Activated T-helper 2 cell treated with anti-CD3 and anti-CD28 coated beads, Interferon-gamma antibody, Interleukin-2, Interleukin-4, amounts not matched to agents 10 μg/mL and 5 μg/mL and 100 μg/mL, durations not matched to agents 14 hours and 24 hours and 36 hours (primary cell): Measurements from ENCODE around the gene DDX23. TPM values are rescaled to one million over a fixed set of nuclear protein-coding genes. Genes with fewer than 3 reads are reported as not detected.
A peak's percentile ranks its signal among the peaks of the same experiment; 100 is the strongest.

Source experiments
- DNase-seq: peaks from one replicate; pipeline ENCODE4 v3.0.0; 2021; ENCODE audit warnings: low spot score
- H3K27ac Mint-ChIP-seq: one replicate; pipeline ENCODE4 v1.8.0; 2021; ENCODE audit warnings: mixed read lengths
- H3K27me3 Mint-ChIP-seq: one replicate; pipeline ENCODE4 v1.8.0; 2021; ENCODE audit warnings: low read depth, mixed read lengths
- H3K36me3 Mint-ChIP-seq: one replicate; pipeline ENCODE4 v1.8.0; 2021; ENCODE audit warnings: low read depth, mixed read lengths
- H3K4me1 Mint-ChIP-seq: one replicate; pipeline ENCODE4 v1.8.0; 2021; ENCODE audit warnings: low read depth, mixed read lengths
- H3K4me3 Mint-ChIP-seq: one replicate; pipeline ENCODE4 v1.8.0; 2021; ENCODE audit warnings: low read depth, mild to moderate bottlenecking, moderate library complexity, mixed read lengths
- H3K9me3 Mint-ChIP-seq: one replicate; pipeline ENCODE4 v1.8.0; 2021; ENCODE audit warnings: mixed read lengths
- intact Hi-C: fragments of 100-400 bp; cut with micrococcal nuclease; formaldehyde crosslinking; loops from one replicate; pipeline ENCODE4 v1.15.1; 2023
- total RNA-seq: library from RNA; stranded (reverse); gene quantifications from 2 replicates; pipeline ENCODE4 v1.2.3, GENCODE V29; 2022

DDX23 gene
- total RNA-seq, 1 donor from 2014 or later, result 124 TPM

DNA sequence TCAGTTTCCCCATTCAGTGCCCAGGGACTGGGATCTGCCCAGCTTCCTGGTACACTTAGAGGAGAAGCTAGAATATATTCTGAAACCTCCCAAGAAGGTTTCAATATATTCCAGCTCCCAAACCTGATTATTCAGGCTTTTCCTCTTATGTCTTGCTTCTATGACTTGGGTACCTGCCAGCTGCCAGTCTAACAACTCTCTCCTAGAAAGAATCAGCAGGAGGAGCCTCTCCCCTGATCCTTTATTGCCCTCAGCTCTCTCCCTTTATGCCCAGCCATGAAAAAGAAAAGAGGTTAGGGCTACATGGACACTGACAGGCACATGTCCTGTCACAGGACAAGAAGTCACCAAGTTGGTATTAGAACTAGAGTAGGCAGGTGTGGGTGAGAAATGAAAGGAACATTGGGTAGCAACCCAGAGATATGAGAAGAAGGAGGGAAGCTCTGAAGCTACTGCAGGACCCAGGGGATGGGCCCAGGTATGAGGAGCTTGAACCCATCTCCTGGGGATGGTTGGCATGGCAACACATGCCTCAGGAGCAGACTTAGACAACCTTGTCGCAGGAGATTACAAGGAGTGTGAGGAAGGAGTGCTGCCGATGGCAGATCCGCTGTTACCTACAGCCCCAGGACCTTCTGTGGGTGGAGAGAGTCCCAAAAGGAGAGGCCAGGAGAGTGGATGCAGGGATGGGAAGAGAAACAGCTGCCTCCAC is 35.7 kb downstream of the DDX23 start:
- Mint-ChIP-seq H3K27ac (no peak overlapping the region), H3K27me3 (peaks cover 28% of the 10 kb centered on the region), H3K36me3 (no peaks in the 10 kb centered on the region), H3K4me3 (peak overlapping the region; percentile 85), H3K9me3 (no peaks in the 10 kb centered on the region), H3K4me1 (peaks cover 25% of the 10 kb centered on the region)
- DNase-seq, result no peak
- intact Hi-C loops, result no loop called here

DNA sequence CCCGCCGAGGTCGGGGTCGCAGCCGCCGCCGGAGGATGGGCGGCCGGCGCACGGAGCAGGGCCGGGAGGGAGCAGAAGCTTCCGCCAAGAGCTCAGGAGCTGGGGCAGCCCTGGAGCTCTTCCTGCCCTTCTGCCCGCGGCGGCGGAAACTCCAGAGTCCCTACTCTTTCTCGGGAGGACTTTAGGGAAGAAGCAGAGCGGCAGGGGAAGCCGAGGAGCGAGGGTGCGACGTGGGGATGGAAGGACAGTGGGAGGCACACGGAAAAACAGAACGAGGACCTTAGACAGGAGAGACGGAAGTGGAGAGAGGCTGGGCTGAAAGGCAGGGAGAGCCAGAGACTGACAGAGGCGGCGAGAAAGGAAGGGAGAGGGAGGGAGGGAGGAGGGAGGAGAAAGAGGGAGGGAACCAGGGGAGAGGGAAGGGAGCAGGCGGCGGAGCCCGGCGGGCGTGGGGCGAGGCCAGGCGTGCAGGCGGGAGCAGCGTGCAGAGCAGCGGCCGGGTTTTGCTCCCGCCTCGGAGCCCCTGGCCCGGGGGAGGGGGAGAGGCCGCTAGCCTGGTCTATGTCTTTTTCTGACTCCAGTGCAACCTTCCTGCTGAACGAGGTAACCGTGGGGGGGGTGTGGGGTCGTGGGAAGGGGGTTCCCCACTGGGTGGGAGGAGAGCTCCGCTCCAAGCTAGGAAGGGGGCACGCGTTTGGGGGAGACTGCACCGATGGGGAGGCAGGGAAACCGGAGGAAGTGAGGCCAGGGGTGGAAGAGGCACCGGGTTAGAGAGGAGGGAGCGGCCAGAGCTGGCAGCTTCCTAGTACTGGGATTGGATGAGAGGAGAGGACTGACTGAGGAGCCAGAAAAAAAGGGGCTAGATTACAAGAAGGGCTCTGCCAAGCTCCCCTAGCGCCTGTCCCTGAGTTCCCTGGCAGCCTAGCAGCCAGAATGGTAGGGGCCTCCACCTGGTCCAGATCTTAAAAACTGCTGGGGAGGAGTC is 36.5 kb downstream of the DDX23 start:
- peaks cover 25% of the 10 kb centered on the region for H3K4me1 Mint-ChIP-seq
- no peaks in the 10 kb centered on the region for H3K9me3 Mint-ChIP-seq
- H3K27ac Mint-ChIP-seq, result peak overlapping the region; percentile 48
- peak; percentile 20 for DNase-seq
- H3K27me3 Mint-ChIP-seq, result peaks cover 25% of the 10 kb centered on the region
- H3K36me3 Mint-ChIP-seq, result no peaks in the 10 kb centered on the region
- H3K4me3 Mint-ChIP-seq, result peak overlapping the region; percentile 85
- intact Hi-C loops, result no loop called here

DNA sequence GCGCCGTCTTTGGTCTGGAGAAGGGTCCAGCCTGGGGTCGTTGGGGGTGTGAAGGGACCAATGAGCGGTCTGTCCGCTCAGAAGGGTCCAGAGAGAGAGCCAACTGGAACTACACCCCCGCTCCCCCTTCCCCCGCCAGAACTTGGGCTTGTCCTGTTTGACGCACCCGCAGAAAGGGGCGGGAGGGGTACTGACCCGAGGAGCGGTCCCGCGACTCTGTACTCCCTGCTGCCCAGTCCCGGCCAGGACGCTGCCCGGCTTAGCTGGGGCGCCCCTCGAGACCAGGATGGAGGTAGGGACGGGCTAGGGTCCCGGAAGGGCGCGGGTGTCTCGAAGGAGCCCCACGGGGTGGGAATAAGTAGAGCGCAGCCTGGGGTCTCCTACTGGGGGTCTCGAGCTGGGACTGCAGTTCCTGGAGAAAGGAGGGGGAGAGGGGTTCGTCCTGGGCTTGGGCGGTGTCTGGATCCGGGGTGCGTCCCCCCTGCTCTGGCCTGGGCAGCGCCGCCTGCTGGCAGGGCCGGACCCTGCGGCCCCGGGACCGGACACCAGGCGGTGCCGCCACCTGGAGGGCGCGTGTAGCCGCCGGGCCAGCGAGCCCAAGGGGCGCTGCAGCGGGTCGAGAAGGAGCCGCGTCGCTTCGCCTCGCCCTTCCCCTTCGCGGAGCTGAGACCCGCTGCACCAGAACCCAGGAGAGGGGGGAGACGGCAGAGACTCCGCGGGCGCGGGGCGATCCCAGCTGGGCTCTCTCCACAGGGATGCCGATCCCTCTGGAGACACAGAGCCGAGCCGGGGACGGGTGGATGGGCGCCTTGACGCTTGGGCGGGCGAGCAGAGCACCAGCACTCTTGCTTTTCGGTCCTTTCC is 37.5 kb downstream of the DDX23 start:
- peaks cover 23% of the 10 kb centered on the region for H3K27me3 Mint-ChIP-seq
- H3K9me3 Mint-ChIP-seq, result no peaks in the 10 kb centered on the region
- peak overlapping the region; percentile 61 for H3K27ac Mint-ChIP-seq
- H3K36me3 Mint-ChIP-seq, result no peaks in the 10 kb centered on the region
- intact Hi-C loops, result no loop called here
- peak overlapping the region; percentile 85 for H3K4me3 Mint-ChIP-seq
- H3K4me1 Mint-ChIP-seq, result peaks cover 25% of the 10 kb centered on the region
- DNase-seq, result peak; percentile 75

DNA sequence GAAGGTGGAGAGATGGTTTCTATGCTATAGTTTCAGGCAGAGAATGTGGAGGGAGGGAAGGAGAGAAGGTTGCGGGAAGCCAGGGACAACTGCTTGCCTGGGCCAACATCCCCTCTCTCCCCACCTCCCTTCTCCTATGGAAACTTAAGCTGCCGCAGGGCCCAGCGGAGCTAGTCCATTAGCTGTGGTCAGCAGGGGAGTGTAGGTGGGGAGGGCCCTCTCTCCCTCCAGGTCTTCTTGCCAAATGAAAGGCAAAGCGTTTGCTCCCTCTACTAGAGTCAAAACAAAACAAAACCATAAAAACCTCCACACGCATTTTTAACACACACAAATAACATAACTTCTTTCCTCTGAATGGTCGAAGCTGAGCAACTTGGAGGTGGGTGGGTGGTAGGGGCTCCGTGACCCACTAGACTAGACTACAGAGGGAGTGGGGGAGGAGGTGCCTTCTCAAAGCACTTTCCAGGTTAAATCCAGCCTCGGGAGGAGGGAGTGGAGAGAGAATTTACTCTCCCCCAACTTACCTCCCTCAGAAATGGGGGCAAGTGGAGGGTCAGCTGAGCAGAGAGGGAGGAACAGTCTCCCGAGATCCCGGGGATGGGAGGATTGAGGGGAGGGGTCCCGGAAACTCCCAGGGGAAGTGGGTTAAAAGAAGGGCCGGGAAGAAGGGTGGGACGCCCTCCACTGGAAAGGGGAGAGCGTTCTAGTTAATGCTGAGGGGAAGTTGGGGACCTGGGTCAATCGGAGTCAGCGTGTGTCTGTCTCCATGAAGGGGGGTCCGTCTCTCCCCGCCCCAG is 38.3 kb downstream of the DDX23 start:
- Mint-ChIP-seq H3K27ac (peak overlapping the region; percentile 45), H3K36me3 (no peaks in the 10 kb centered on the region), H3K27me3 (peaks cover 16% of the 10 kb centered on the region), H3K4me1 (peaks cover 20% of the 10 kb centered on the region), H3K4me3 (peak overlapping the region; percentile 85), H3K9me3 (no peaks in the 10 kb centered on the region)
- no peak for DNase-seq
- intact Hi-C loops, result no loop called here

DNA sequence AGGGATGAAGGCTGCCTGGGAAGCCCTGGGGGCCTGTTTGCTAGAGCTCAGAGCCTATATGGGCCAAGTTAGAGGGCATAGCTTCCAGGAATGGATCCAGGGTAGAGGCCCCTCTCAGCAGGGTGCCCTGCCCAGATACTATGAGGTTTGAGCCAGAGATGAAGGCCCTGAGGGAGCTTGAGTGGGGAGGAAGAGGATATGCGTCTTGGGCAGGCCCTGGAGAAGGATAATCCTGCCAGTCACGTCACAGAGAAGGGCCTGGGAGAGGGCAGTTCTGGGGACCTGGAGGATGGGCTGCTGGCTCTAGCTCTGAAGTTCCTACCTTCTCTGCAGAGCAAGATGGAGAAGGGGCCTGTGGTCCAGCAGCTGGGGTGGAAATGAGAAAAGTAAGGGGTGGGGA is 39.6 kb downstream of the DDX23 start:
- Mint-ChIP-seq H3K36me3 (no peaks in the 10 kb centered on the region), H3K4me3 (peak overlapping the region; percentile 20), H3K9me3 (no peaks in the 10 kb centered on the region), H3K27me3 (peaks cover 10% of the 10 kb centered on the region), H3K27ac (no peak overlapping the region), H3K4me1 (peaks cover 18% of the 10 kb centered on the region)
- no peak for DNase-seq
- intact Hi-C loops, result no loop called here

DNA sequence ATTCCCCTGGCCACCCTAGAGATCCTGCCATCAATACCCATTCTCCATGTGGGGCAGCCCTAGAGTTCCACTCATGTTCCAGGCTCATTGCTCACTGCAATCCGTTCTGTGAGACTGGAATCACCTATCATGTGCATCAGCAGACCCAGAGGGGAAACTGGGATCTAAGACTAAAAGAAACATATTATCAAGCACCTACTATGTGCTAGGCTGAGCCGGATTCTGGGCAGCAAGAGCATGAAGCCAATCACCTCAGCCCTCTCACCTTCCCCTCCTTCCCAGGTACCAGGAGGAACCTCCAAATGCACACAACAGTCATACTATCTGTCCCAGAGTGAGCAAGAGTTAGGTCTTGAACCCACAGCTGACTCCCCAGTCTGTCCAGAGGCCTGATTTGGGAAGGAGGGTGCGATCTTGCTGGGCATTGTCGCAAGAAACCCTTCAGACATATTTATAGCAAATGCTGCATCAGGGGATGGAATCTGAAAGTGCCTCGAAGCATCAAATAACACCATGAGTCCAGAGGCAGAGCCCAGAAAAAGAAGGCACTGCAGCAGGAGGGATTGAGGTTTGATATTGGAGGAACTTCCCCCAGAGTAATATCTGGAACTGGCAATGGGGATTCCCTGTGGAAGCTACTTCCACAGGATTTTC is 40.4 kb downstream of the DDX23 start:
- Mint-ChIP-seq H3K4me1 (peaks cover 15% of the 10 kb centered on the region), H3K27ac (no peak overlapping the region), H3K36me3 (no peaks in the 10 kb centered on the region), H3K9me3 (no peaks in the 10 kb centered on the region), H3K4me3 (no peak overlapping the region), H3K27me3 (peaks cover 4% of the 10 kb centered on the region)
- intact Hi-C loops, result no loop called here
- DNase-seq, result no peak

DNA sequence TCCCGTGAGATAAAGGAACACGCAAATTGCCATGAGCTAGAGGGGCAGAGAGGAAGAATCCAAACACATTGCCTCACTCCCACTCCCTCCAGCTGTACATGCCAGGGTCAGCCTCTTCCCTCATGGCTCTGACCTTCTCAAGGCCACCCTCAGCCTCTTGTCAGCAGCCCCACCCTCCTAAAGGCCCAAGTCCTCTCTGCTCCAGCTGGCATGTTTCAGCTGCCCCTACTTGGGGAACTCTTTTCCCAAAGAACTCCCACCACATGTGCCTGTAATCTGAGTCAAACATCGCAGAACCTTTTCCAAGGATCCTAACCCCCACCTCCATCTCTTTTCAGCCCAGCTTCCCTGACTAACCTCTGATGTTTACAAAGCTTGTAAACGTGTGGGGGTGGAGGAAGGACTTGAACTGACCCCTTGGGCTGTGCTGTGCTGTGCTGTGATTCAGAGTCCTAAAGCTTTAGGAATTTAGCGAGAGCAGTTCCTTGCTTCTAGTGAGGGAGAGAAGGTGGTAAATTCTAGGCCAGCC is 41.0 kb downstream of the DDX23 start:
- Mint-ChIP-seq H3K4me3 (no peak overlapping the region), H3K27ac (no peak overlapping the region), H3K27me3 (no peaks in the 10 kb centered on the region), H3K9me3 (no peaks in the 10 kb centered on the region), H3K4me1 (peaks cover 10% of the 10 kb centered on the region), H3K36me3 (no peaks in the 10 kb centered on the region)
- DNase-seq, result no peak
- intact Hi-C loops, result no loop called here

DNA sequence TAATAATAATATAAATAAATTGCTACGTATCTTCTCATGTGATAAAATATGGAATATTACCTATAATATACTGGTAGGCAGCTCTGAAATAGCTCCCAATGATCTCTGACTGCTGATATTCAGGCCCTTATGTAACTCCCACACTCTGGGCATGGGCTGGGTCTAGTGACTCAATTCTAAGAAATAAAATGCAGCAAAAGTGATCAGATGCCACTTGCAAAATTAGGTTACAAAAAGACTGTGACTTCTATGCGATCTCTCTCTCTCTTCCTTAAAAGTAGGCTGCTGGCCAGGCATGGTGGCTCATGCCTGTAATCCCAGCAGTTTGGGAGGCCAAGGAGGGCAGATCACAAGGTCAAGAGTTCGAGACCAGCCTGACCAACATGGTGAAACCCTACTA is 44.0 kb downstream of the DDX23 start:
- Mint-ChIP-seq H3K9me3 (no peaks in the 10 kb centered on the region), H3K27me3 (no peaks in the 10 kb centered on the region), H3K4me1 (peaks cover 9% of the 10 kb centered on the region), H3K36me3 (no peaks in the 10 kb centered on the region), H3K27ac (no peak overlapping the region), H3K4me3 (no peak overlapping the region)
- intact Hi-C loops, result no loop called here
- DNase-seq, result no peak

DNA sequence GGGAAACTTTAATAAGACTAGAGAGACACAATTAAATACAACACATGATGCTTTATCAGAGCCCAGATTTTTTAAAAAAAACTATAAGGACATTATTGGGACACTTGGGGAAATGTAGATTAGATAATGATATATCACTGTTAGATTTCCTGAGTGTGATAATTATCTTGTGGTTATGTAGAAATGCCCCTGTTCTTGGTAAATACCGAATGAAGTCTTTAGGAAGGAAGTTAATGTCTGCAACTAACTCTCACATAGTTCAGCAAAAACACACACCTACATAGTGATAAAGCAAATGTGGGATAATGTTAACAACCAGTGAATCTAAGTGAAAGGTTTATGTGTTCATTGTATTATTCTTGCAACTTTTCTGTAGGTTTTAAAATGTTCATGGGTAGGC is 48.3 kb downstream of the DDX23 start:
- no peak for DNase-seq
- H3K4me1 Mint-ChIP-seq, result peaks cover 9% of the 10 kb centered on the region
- H3K27me3 Mint-ChIP-seq, result no peaks in the 10 kb centered on the region
- H3K27ac Mint-ChIP-seq, result no peak overlapping the region
- H3K36me3 Mint-ChIP-seq, result no peaks in the 10 kb centered on the region
- no peak overlapping the region for H3K4me3 Mint-ChIP-seq
- intact Hi-C loops, result no loop called here
- no peaks in the 10 kb centered on the region for H3K9me3 Mint-ChIP-seq

DNA sequence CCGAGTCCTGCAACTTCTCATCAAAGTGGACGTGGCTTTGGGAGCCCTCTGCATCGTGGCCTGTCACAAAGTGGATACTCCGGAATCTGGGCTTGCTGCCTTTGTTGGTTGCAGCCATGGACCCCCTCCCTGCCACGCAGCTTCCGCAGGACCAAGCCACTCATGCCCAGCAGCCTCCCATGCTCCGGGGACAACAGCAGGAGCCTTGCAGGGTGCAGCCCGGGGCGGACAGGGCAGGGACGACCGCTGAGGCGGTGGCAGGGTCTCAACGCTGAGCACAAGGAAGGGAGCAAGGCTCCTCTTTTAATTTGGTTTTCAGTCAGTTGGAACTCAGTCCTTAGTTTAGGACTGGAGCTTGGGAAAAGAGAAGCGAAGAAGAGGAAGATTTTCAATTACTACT is 51.0 kb downstream of the DDX23 start:
- peaks cover 12% of the 10 kb centered on the region for H3K4me1 Mint-ChIP-seq
- no peak overlapping the region for H3K4me3 Mint-ChIP-seq
- no peaks in the 10 kb centered on the region for H3K9me3 Mint-ChIP-seq
- intact Hi-C loops, result no loop called here
- no peaks in the 10 kb centered on the region for H3K36me3 Mint-ChIP-seq
- no peaks in the 10 kb centered on the region for H3K27me3 Mint-ChIP-seq
- no peak overlapping the region for H3K27ac Mint-ChIP-seq
- no peak for DNase-seq

DNA sequence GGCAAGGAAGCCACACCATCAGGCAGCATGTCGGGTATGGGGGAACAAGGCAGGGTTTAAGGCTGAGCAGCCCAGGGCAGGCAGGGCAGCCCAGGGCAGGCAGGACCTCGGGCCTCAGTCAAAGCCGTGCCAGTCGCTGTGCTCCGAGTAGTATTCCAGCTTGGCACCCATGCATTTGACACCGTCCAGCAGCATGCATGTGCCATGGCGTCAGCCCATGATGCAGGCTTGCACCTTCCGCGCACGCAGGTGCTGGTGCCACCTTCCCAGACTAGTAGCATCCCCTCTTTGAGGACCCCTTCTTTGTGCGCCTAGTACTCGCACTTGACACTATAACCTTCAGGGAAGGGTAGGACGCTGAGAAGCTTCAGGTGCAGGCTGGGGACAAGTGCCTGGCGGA is 51.5 kb downstream of the DDX23 start:
- DNase-seq, result no peak
- H3K4me3 Mint-ChIP-seq, result no peak overlapping the region
- intact Hi-C loops, result no loop called here
- H3K27me3 Mint-ChIP-seq, result no peaks in the 10 kb centered on the region
- no peaks in the 10 kb centered on the region for H3K36me3 Mint-ChIP-seq
- no peak overlapping the region for H3K27ac Mint-ChIP-seq
- peaks cover 13% of the 10 kb centered on the region for H3K4me1 Mint-ChIP-seq
- H3K9me3 Mint-ChIP-seq, result no peaks in the 10 kb centered on the region
